Measurements from ENCODE around the gene MYO18B. TPM values are rescaled to one million over a fixed set of nuclear protein-coding genes. Genes with fewer than 3 reads are reported as not detected.

Gene MYO18B
- total RNA-seq, 1 donor from 2014 or later = 0.49 TPM

DNA sequence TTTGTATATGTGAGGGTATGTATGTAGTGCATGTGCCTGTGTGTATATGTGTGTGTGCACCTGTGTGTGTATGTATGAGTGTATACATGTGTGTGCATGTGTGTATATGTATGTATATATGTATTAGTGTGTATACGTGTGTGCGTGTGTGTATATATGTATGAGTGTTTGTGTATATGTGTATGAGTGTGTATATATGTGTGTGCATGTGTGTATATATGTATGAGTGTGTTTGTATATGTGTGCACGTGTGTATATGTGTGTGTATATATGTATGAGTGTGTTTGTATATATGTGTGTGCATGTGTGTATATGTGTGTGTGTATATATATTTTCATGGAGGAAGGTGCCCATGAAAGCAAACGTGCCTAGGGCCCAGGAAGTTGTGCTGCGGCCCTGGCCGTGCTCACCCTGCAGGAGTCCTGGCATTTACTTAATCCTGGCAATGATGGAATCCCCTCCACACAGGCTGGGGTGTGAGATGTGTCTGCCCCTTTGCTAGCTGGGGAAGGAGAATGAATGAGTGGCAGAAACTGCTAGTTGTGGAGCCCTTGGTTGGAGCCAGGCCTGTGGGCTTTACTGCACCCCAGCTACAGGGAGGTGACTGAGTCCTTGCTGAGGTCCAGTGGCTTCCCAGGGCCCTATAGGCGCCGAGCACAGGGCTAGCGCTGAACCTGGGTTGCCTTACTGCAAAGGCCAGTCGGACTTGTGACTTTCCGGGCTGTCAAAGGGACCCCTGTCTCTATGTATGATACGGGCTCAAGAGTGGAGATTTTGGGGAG lies 97.2 kb downstream of the MYO18B start:
- Mint-ChIP-seq H3K36me3 (ENCODE audit: low read depth) (no peaks in the 10 kb centered on the region), H3K27me3 (no peaks in the 10 kb centered on the region), H3K4me1 (no peaks in the 10 kb centered on the region), H3K9me3 (no peaks in the 10 kb centered on the region), H3K27ac (no peak overlapping the region), H3K4me3 (no peak overlapping the region)
- intact Hi-C loops (cut with micrococcal nuclease) = no loop called here
- DNase-seq = no peak

DNA sequence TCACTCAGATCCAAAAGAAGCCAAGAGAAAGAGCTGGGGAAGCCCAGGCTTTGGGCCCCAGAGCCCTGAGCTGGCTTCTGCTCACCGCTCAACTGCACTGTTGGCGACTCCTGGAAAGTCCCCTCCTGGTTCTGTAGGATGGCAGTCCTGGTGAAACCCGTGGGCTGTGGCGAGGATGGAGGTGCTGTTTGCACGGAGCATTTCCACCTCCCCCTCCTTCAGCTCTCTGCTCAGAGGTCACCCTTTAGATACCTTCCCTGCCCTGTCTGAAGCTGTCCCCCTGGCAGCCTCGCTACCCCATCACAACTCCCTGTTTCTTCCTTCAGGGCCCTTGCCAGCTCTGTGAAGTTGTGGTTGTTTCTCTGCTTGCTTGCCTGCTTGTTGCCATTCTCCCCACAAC lies 97.8 kb downstream of the MYO18B start:
- Mint-ChIP-seq H3K9me3 (no peaks in the 10 kb centered on the region), H3K4me3 (no peak overlapping the region), H3K4me1 (no peaks in the 10 kb centered on the region), H3K27ac (no peak overlapping the region), H3K27me3 (no peaks in the 10 kb centered on the region), H3K36me3 (ENCODE audit: low read depth) (no peaks in the 10 kb centered on the region)
- intact Hi-C loops (cut with micrococcal nuclease) = no loop called here
- no peak for DNase-seq

DNA sequence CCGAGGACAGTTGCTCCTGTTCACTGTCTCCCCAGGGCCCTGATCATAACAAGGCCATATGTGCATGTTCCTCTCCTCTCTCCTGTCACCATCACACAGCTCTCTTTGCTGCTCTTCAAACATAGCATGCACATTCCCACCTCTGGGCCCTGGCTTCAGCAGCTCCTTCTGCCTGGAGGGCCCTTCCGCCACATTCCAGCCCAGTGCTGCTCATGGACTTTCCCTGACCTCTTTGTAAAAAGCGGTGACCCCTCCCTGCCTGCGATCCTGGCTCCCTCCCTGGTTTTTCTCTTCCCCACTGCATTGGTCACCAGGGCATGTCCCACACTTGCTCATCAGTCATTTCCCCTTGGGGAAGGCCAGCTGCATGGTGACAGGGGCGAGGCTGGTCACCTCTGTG lies 98.2 kb downstream of the MYO18B start:
- H3K9me3 Mint-ChIP-seq = no peaks in the 10 kb centered on the region

GRCh38 chr22:25840891-25841290 lies 98.9 kb downstream of the MYO18B start:
- Mint-ChIP-seq H3K9me3 (no peaks in the 10 kb centered on the region), H3K4me1 (no peaks in the 10 kb centered on the region), H3K27me3 (no peaks in the 10 kb centered on the region), H3K36me3 (ENCODE audit: low read depth) (no peaks in the 10 kb centered on the region), H3K4me3 (no peak overlapping the region), H3K27ac (no peak overlapping the region)
- no peak for DNase-seq
- intact Hi-C loops (cut with micrococcal nuclease) = no loop called here

More for the DNA sequence above, 98.2 kb downstream of the MYO18B start:
- H3K4me1 Mint-ChIP-seq = no peaks in the 10 kb centered on the region
- no peak overlapping the region for H3K27ac Mint-ChIP-seq
- H3K27me3 Mint-ChIP-seq = no peaks in the 10 kb centered on the region
- intact Hi-C loops (cut with micrococcal nuclease) = no loop called here
- no peaks in the 10 kb centered on the region for H3K36me3 Mint-ChIP-seq (ENCODE audit: low read depth)
- DNase-seq = no peak
- no peak overlapping the region for H3K4me3 Mint-ChIP-seq

- H3K27me3 Mint-ChIP-seq = no peaks in the 10 kb centered on the region
- no peak overlapping the region for H3K27ac Mint-ChIP-seq
- H3K4me3 Mint-ChIP-seq = no peak overlapping the region
- H3K9me3 Mint-ChIP-seq = no peaks in the 10 kb centered on the region
- no peak for DNase-seq
- intact Hi-C loops (cut with micrococcal nuclease) = no loop called here
- peaks cover 2% of the 10 kb centered on the region for H3K4me1 Mint-ChIP-seq
- H3K36me3 Mint-ChIP-seq (ENCODE audit: low read depth) = no peaks in the 10 kb centered on the region
Observed at GRCh38 chr22:25841775-25842174, 99.8 kb downstream of the MYO18B start.

DNA sequence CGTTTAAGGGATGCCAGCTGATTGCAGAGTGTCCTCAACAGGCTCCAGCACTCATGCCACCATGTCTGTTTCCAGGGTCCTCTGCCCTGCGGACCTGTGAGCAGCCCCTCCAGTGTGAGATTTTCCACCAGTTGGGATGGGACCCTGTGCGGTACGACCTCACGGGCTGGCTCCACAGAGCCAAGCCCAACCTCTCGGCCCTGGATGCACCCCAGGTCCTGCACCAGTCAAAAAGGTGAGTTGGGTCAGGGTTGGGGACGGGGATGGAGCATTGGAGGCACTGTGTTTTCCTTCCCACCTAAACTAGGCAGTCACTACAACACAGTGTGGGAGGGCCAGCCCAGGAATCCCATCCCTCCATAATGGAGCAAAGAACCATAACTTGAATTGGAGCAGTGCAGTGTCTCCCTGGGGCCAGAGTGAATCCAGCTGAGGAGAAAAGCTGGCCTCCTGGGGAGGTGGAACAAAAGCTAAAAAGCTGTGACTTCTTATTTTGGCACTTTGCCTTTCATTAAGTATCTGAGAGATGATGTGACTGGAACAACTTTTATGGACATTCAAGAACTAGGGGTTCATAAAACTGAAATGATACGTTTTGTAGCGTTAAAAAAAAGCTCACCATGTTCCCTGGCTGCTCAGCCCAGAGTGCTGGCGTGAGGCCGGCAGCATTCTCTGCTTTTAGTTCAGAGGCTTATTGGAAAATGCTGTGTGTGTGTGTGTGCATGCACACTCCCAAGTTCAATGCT lies 101.8 kb downstream of the MYO18B start:
- intact Hi-C loops (cut with micrococcal nuclease) = no loop called here
- no peaks in the 10 kb centered on the region for H3K27me3 Mint-ChIP-seq
- no peak for DNase-seq
- no peaks in the 10 kb centered on the region for H3K9me3 Mint-ChIP-seq
- no peak overlapping the region for H3K27ac Mint-ChIP-seq
- H3K4me1 Mint-ChIP-seq = peaks cover 2% of the 10 kb centered on the region
- H3K36me3 Mint-ChIP-seq (ENCODE audit: low read depth) = no peaks in the 10 kb centered on the region
- H3K4me3 Mint-ChIP-seq = no peak overlapping the region

DNA sequence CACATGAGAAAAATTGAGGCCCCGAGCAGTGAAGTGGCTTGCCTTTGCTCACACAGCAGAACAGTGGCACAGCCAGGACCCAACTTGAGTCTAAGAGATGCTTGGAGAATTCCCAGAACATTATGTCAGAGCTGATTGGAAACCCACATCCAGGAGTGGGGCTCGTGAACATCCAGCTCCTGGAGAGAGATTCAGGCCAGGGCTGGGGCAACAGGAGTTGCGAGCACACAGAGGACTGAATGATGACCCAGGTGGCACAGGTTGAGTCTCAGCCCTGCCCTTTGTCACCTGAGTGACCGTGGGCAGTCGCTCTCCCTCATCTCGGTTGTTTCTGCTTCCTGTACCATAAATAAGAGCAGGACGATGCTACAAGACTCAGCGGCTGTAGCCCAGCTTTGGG lies 102.6 kb downstream of the MYO18B start:
- Mint-ChIP-seq H3K36me3 (ENCODE audit: low read depth) (no peaks in the 10 kb centered on the region), H3K27me3 (no peaks in the 10 kb centered on the region), H3K4me1 (peaks cover 2% of the 10 kb centered on the region), H3K27ac (no peak overlapping the region), H3K4me3 (no peak overlapping the region), H3K9me3 (no peaks in the 10 kb centered on the region)
- intact Hi-C loops (cut with micrococcal nuclease) = no loop called here
- DNase-seq = no peak

DNA sequence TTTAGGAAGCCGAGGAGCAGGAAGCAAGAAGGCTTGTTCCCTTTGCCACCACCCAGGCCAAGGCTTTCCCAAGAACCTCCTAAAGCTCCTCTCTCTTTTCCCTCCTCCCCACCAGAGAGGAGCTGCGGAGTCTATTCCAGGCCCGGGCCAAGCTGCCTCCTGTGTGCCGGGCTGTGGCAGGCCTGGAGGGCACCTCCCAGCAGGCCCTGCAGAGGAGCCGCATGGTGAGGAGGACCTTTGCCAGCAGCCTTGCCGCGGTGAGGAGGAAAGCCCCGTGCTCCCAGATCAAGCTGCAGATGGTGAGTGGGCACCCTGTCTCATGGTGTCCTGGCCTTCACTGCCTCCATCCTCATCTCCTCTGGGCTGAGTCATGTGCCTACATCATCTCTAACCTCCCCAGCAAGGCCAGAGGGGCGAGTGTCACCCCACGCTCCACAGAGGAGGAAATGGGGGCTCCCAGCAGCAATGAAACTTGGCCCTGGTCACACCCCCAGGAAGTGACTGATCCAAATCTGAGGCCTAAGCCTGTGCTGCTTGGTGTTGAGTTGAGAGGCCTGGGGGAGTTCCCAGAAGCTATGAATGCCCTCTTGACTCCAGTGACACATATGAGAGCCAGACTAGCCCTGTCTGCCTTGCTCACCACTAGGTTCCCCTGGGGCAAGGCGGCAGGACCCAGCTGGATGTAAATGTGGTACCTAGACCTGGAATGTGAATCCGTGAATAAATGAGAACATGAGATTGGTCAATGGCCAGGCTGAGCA lies 104.2 kb downstream of the MYO18B start:
- Mint-ChIP-seq H3K27ac (no peak overlapping the region), H3K4me3 (no peak overlapping the region), H3K4me1 (peaks cover 2% of the 10 kb centered on the region), H3K9me3 (no peaks in the 10 kb centered on the region), H3K27me3 (no peaks in the 10 kb centered on the region), H3K36me3 (ENCODE audit: low read depth) (no peaks in the 10 kb centered on the region)
- peak; percentile 59 for DNase-seq
- intact Hi-C loops (cut with micrococcal nuclease) = no loop called here

GRCh38 chr22:25847451-25847850 lies 105.5 kb downstream of the MYO18B start:
- no peaks in the 10 kb centered on the region for H3K27me3 Mint-ChIP-seq
- peaks cover 2% of the 10 kb centered on the region for H3K4me1 Mint-ChIP-seq
- DNase-seq = no peak
- H3K9me3 Mint-ChIP-seq = no peaks in the 10 kb centered on the region
- H3K36me3 Mint-ChIP-seq (ENCODE audit: low read depth) = no peaks in the 10 kb centered on the region
- no peak overlapping the region for H3K27ac Mint-ChIP-seq
- no peak overlapping the region for H3K4me3 Mint-ChIP-seq
- intact Hi-C loops (cut with micrococcal nuclease) = no loop called here

- Mint-ChIP-seq H3K27ac (no peak overlapping the region), H3K4me3 (no peak overlapping the region), H3K9me3 (no peaks in the 10 kb centered on the region), H3K4me1 (peaks cover 5% of the 10 kb centered on the region), H3K27me3 (no peaks in the 10 kb centered on the region), H3K36me3 (ENCODE audit: low read depth) (no peaks in the 10 kb centered on the region)
- intact Hi-C loops (cut with micrococcal nuclease) = no loop called here
- DNase-seq = no peak
Observed at GRCh38 chr22:25848954-25849353, 107.0 kb downstream of the MYO18B start.

DNA sequence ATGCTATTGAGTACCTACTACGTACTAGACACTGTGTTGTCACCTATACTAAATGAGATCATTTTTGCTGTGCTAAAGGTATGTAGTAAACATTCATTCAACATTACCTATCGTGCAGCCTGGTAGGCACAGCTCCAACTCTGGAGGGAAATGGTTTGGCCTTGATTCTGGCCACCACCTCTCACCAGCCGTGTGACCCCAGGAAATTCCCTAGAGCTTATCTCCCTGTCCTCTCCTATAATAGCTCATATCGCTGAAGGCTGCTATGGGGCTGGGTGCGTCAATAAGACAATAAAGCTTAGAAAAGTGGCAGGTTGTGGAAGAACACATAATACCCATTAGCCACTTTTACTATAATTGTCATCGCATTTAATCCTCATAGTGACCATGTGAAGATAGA lies 107.5 kb downstream of the MYO18B start:
- Mint-ChIP-seq H3K27ac (no peak overlapping the region), H3K9me3 (no peaks in the 10 kb centered on the region), H3K36me3 (ENCODE audit: low read depth) (no peaks in the 10 kb centered on the region), H3K27me3 (no peaks in the 10 kb centered on the region), H3K4me1 (peaks cover 5% of the 10 kb centered on the region), H3K4me3 (no peak overlapping the region)
- intact Hi-C loops (cut with micrococcal nuclease) = no loop called here
- no peak for DNase-seq

- Mint-ChIP-seq H3K36me3 (ENCODE audit: low read depth) (no peaks in the 10 kb centered on the region), H3K9me3 (no peaks in the 10 kb centered on the region), H3K27ac (no peak overlapping the region), H3K27me3 (no peaks in the 10 kb centered on the region), H3K4me1 (peaks cover 3% of the 10 kb centered on the region), H3K4me3 (no peak overlapping the region)
- intact Hi-C loops (cut with micrococcal nuclease) = no loop called here
- no peak for DNase-seq
Observed at GRCh38 chr22:25852223-25852622, 110.2 kb downstream of the MYO18B start.

DNA sequence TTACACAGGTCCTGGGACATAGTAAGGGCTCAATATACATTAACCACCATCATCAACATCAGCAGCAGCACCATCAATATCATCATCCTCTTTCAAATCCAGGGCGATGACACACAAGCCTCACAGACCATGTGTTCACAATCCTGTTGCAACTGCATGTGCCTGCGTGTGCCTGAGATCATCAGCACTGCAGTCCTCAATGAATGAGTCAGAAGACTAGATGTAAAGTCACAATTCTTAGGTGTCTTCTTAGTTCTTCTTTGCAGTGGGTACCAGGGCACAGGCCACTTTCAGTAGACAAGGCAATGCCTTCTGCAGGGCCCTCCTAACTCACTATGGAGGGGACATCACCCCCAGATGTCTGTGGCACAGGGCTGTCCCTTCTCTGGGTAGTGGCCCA lies 111.1 kb downstream of the MYO18B start:
- H3K9me3 Mint-ChIP-seq = no peaks in the 10 kb centered on the region
- H3K27me3 Mint-ChIP-seq = no peaks in the 10 kb centered on the region
- intact Hi-C loops (cut with micrococcal nuclease) = no loop called here
- no peak overlapping the region for H3K4me3 Mint-ChIP-seq
- no peak overlapping the region for H3K27ac Mint-ChIP-seq
- H3K4me1 Mint-ChIP-seq = peaks cover 3% of the 10 kb centered on the region
- DNase-seq = no peak
- no peaks in the 10 kb centered on the region for H3K36me3 Mint-ChIP-seq (ENCODE audit: low read depth)

Measured in activated CD4-positive, alpha-beta T cell treated with anti-CD3 and anti-CD28 coated beads, Interleukin-2, amount 10 ng/mL, durations not matched to agents 24 days and 14 days (primary cell).